Motor neuron (in vitro differentiated cells): ENCODE results near the gene SLC38A10. TPM values are rescaled to one million over a fixed set of nuclear protein-coding genes. Genes with fewer than 3 reads are reported as not detected.

Experiments used
- ATAC-seq, 8 experiments: fragments of 200-7000 bp; cut with Tn5 transposase; replicated peaks in 6 of 8; 2 replicates each; pipeline ENCODE4 v1.8.0; 2021; ENCODE audit warnings: mild to moderate bottlenecking in 8 of 8, moderate library complexity in 8 of 8
- H3K27ac ChIP-seq, 2 donors: fragments of 250-450 bp; sonication (Bioruptor Pico); 2 replicates each; pipeline ENCODE4 v1.9.0; 2021; ENCODE audit warnings: antibody characterized with exemption in 2 of 2, mild to moderate bottlenecking in 2 of 2, moderate library complexity in 1 of 2
- H3K4me1 ChIP-seq, 2 donors: fragments of 250-450 bp; sonication (Bioruptor Pico); replicated peaks in 1 of 2; 2 replicates each; pipeline ENCODE4 v1.6.1; 2021; ENCODE audit warnings: antibody characterized with exemption in 2 of 2, mild to moderate bottlenecking in 2 of 2, moderate library complexity in 1 of 2
- H3K4me3 ChIP-seq, 5 donors: fragments of 250-450 bp; sonication (Bioruptor Pico); 2 replicates each; pipeline ENCODE4 v1.9.0; 2021; ENCODE audit warnings: antibody characterized with exemption in 5 of 5, mild to moderate bottlenecking in 5 of 5, moderate library complexity in 4 of 5
- WGBS, 10 experiments: fragments of 450-650 bp; shearing (Covaris generic); methylation state at CpG; one replicate each; pipeline ENCODE4 v1.0.0; 2022; 5-methylcytosine and 5-hydroxymethylcytosine counted together
- in situ Hi-C, 9 experiments: fragments of 400-800 bp; cut with MboI; loops; one replicate each; pipeline ENCODE4 v1.15.0; 2021; ENCODE audit warnings: low sequenced_read_pairs in 9 of 9, low pct_unique_long_range_greater_than_20kb in 2 of 9; ENCODE audit not compliant: unreplicated experiment in 9 of 9
- total RNA-seq, 8 experiments: library from RNA; unstranded; fragments of 300-600 nt; gene quantifications; 2 replicates each; pipeline versions ENCODE4 v1.2.3 to v1.2.4, GENCODE V29; 2022

Gene SLC38A10
- total RNA-seq, 8 experiments from 2014 or later: 29.0 to 57.1 (median 49.1) TPM

GRCh38 chr17:81217491-81217890 lies 77.6 kb downstream of the SLC38A10 start:
- H3K4me3 ChIP-seq: no peak overlapping the region
- no peak for ATAC-seq
- peaks cover 9 to 10% of the 10 kb centered on the region in 2 donors for H3K4me1 ChIP-seq
- 88% methylated on average over 3 of the region's 18 CpGs; no CpG with 5 or more reads in 9 of the 10 experiments for WGBS, 10 experiments
- in situ Hi-C loops: no loop called here
- no peak overlapping the region for H3K27ac ChIP-seq

- in situ Hi-C loops: no loop called here
- no peak overlapping the region for H3K27ac ChIP-seq
- H3K4me3 ChIP-seq: no peak overlapping the region
- H3K4me1 ChIP-seq: no peaks in the 10 kb centered on the region
- WGBS, 10 experiments: 0 to 100% (median 86%) methylated on average over 1 to 8 of the region's 8 CpGs; no CpG with 5 or more reads in 1 of the 10 experiments
- ATAC-seq: peak in 3 of 8 experiments; percentile 66 to 85 (median 82)
These were observed 81.1 kb downstream of the SLC38A10 start for GRCh38 chr17:81213978-81214377.

GRCh38 chr17:81212365-81212764 lies 82.7 kb downstream of the SLC38A10 start:
- H3K27ac ChIP-seq: no peak overlapping the region
- peak in 1 of 8 experiments; percentile 11 for ATAC-seq

GRCh38 chr17:81210868-81211267 lies 84.2 kb downstream of the SLC38A10 start:
- Histone ChIP-seq H3K4me3 (no peak overlapping the region), H3K27ac (no peak overlapping the region), H3K4me1 (no peaks in the 10 kb centered on the region)
- peak in 3 of 8 experiments; percentile 37 to 67 (median 64) for ATAC-seq
- in situ Hi-C loops: no loop called here
- WGBS, 10 experiments: 56 to 87% (median 79%) methylated on average over 1 to 11 of the region's 14 CpGs; no CpG with 5 or more reads in 2 of the 10 experiments

More at GRCh38 chr17:81212365-81212764, 82.7 kb downstream of the SLC38A10 start:
- Histone ChIP-seq H3K4me1 (no peaks in the 10 kb centered on the region), H3K4me3 (no peak overlapping the region)
- in situ Hi-C loops: no loop called here
- WGBS, 10 experiments: 68 to 100% (median 85%) methylated on average over 1 to 4 of the region's 9 CpGs; no CpG with 5 or more reads in 6 of the 10 experiments

- ATAC-seq: peak in 1 of 8 experiments; percentile 47
- in situ Hi-C loops: no loop called here
- WGBS, 10 experiments: 33 to 100% (median 90%) methylated on average over 1 to 7 of the region's 10 CpGs; no CpG with 5 or more reads in 3 of the 10 experiments
- no peaks in the 10 kb centered on the region for H3K4me1 ChIP-seq
- H3K27ac ChIP-seq: no peak overlapping the region
- H3K4me3 ChIP-seq: no peak overlapping the region
These were observed 84.6 kb downstream of the SLC38A10 start for GRCh38 chr17:81210466-81210865.

GRCh38 chr17:81209141-81209540 lies 86.0 kb downstream of the SLC38A10 start:
- Histone ChIP-seq H3K27ac (no peak overlapping the region), H3K4me3 (no peak overlapping the region), H3K4me1 (no peaks in the 10 kb centered on the region)
- WGBS, 10 experiments: 100% methylated on average over 1 of the region's 16 CpGs; no CpG with 5 or more reads in 9 of the 10 experiments
- in situ Hi-C loops: no loop called here
- no peak for ATAC-seq

DNA sequence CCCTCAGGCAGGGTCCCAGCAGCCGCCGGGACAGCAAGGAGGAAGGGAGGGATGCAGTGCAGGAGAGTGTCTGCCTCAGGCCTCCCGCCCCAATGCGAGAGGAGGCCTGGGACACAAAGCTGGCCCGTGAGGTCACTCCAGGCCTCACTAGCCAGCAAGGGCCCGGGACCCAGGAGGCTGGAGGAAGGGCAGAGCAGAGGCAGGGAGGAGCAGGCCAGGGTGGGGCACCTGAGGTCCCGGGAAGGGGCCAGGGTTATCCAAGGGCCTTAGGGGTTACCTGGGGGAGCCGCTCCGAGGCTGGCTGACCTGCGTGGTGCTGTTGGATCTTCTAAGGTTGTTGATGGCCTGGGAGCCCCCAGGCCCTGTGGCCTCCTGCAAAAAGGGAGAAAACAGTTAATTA lies 86.5 kb downstream of the SLC38A10 start:
- in situ Hi-C loops: no loop called here
- Histone ChIP-seq H3K4me3 (no peak overlapping the region), H3K27ac (no peak overlapping the region), H3K4me1 (no peaks in the 10 kb centered on the region)
- WGBS, 10 experiments: 80 to 100% methylated on average over 1 to 3 of the region's 10 CpGs; no CpG with 5 or more reads in 8 of the 10 experiments
- no peak for ATAC-seq

- 88 to 100% (median 96%) methylated on average over 3 to 6 of the region's 21 CpGs; no CpG with 5 or more reads in 6 of the 10 experiments for WGBS, 10 experiments
- H3K4me1 ChIP-seq: no peaks in the 10 kb centered on the region
- in situ Hi-C loops: no loop called here
- H3K4me3 ChIP-seq: no peak overlapping the region
- peak in 1 of 8 experiments; percentile 12 for ATAC-seq
- no peak overlapping the region for H3K27ac ChIP-seq
These were observed 87.2 kb downstream of the SLC38A10 start for GRCh38 chr17:81207610-81208581.

- no peaks in the 10 kb centered on the region for H3K4me1 ChIP-seq
- no peak for ATAC-seq
- in situ Hi-C loops: no loop called here
- no peak overlapping the region for H3K27ac ChIP-seq
- WGBS, 10 experiments: 87 to 100% (median 93%) methylated on average over 1 to 6 of the region's 12 CpGs; no CpG with 5 or more reads in 7 of the 10 experiments
- no peak overlapping the region for H3K4me3 ChIP-seq
These were observed 88.5 kb downstream of the SLC38A10 start for GRCh38 chr17:81206657-81207056.

DNA sequence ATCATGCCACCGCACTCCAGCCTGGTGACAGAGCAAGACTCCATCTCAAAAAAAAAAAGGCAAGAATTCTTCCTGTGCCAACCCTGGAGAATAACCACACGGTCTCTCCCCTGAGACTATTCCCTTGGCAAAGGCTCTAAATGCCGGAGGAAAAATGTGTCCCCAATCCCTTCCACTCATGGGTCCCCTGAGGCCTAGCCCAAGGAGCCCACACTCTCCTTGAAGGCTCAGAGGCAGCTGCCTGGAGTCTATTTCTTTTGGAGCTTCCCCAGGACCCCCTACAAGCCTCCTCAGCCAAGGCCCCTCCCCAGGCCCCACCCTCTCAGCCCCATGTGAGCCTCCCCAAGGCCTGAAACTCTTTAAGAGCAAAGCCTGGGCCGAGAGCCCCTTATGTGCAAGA lies 88.9 kb downstream of the SLC38A10 start:
- Histone ChIP-seq H3K27ac (no peak overlapping the region), H3K4me3 (no peak overlapping the region), H3K4me1 (no peaks in the 10 kb centered on the region)
- WGBS, 10 experiments: 40 to 100% (median 90%) methylated on average over 1 to 2 of the region's 4 CpGs; no CpG with 5 or more reads in 7 of the 10 experiments
- ATAC-seq: no peak
- in situ Hi-C loops: no loop called here

DNA sequence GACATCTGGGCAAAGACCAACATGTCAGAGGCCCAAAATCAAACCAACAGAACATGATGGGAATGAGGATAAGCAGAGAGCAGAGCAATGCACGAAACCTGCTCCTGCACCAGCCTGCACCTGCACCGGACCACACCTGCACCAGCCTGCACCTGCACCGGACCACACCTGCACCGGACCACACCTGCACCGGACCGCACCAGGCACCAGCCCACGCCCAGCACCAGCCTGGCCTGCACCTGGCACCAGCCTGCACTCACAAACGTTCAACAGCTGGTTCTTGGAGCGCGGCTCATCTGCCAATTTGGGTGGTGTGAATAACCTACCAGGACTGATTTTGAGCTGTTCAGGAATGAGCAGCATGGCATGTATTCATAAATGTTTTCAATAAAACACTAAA lies 90.5 kb downstream of the SLC38A10 start:
- Histone ChIP-seq H3K4me3 (no peak overlapping the region), H3K27ac (no peak overlapping the region), H3K4me1 (no peaks in the 10 kb centered on the region)
- no peak for ATAC-seq
- 50 to 100% (median 86%) methylated on average over 1 to 5 of the region's 10 CpGs; no CpG with 5 or more reads in 3 of the 10 experiments for WGBS, 10 experiments
- in situ Hi-C loops: no loop called here

- in situ Hi-C loops: no loop called here
- WGBS, 10 experiments: 100% methylated on average over 1 of the region's 20 CpGs; no CpG with 5 or more reads in 9 of the 10 experiments
- Histone ChIP-seq H3K4me3 (no peak overlapping the region), H3K27ac (no peak overlapping the region), H3K4me1 (no peaks in the 10 kb centered on the region)
- ATAC-seq: no peak
These were observed 92.0 kb downstream of the SLC38A10 start for GRCh38 chr17:81203136-81203535.

GRCh38 chr17:81202318-81202717 lies 92.8 kb downstream of the SLC38A10 start:
- 93% methylated on average over 5 of the region's 10 CpGs; no CpG with 5 or more reads in 9 of the 10 experiments for WGBS, 10 experiments
- Histone ChIP-seq H3K4me1 (no peaks in the 10 kb centered on the region), H3K27ac (no peak overlapping the region), H3K4me3 (no peak overlapping the region)
- no peak for ATAC-seq
- in situ Hi-C loops: no loop called here
